ENCODE measurements around the gene ESRRA. TPM values are rescaled to one million over a fixed set of nuclear protein-coding genes. Genes with fewer than 3 reads are reported as not detected.

Gene ESRRA
- total RNA-seq, 6 experiments from 2014 or later: 28.5 to 82.6 (median 47.7) TPM

- WGBS (ENCODE audit: insufficient coverage, low coverage, low lambda C conversion rate, missing lambda C conversion rate): 82% methylated on average over 16 of the region's 25 CpGs
- peaks cover 0 to 28% (median 2%) of the 10 kb centered on the region in 4 donors for H3K4me1 ChIP-seq
- DNase-seq: no peak
- H3K27ac ChIP-seq: no peak overlapping the region
- intact Hi-C loops (cut with DNase I): no loop called here
- H3K36me3 ChIP-seq: peaks cover 0 to 3% (median 1%) of the 10 kb centered on the region in 4 donors
- no peaks in the 10 kb centered on the region for H3K9me3 ChIP-seq
- peak in 1 of 4 donors; percentile 11 for TF ChIP-seq CTCF (IDR thresholded peaks at IDR 0.05)
- no peak for TF ChIP-seq POLR2A (IDR thresholded peaks at IDR 0.05)
- no peak overlapping the region for H3K4me3 ChIP-seq
- ATAC-seq: no peak
- no peaks in the 10 kb centered on the region for H3K27me3 ChIP-seq
These were observed 51.4 kb downstream of the ESRRA start for GRCh38 chr11:64356498-64357411.

GRCh38 chr11:64357446-64357845, 52.1 kb downstream of the ESRRA start:
- Histone ChIP-seq H3K4me1 (peaks cover 0 to 28% (median 2%) of the 10 kb centered on the region in 4 donors), H3K36me3 (peaks cover 0 to 10% (median 7%) of the 10 kb centered on the region in 4 donors), H3K9me3 (no peaks in the 10 kb centered on the region), H3K4me3 (no peak overlapping the region), H3K27me3 (no peaks in the 10 kb centered on the region), H3K27ac (no peak overlapping the region)
- ATAC-seq: no peak
- WGBS (ENCODE audit: insufficient coverage, low coverage, low lambda C conversion rate, missing lambda C conversion rate): no CpG with 5 or more reads among the region's 6 CpGs
- no peak for DNase-seq
- TF ChIP-seq POLR2A (IDR thresholded peaks at IDR 0.05) (no peak), CTCF (IDR thresholded peaks at IDR 0.05) (no peak)
- intact Hi-C loops (cut with DNase I): no loop called here

GRCh38 chr11:64357904-64358535, 52.7 kb downstream of the ESRRA start:
- intact Hi-C loops (cut with DNase I): no loop called here
- H3K36me3 ChIP-seq: peaks cover 0 to 12% (median 8%) of the 10 kb centered on the region in 4 donors
- ATAC-seq (no peak), DNase-seq (no peak)
- H3K9me3 ChIP-seq: no peaks in the 10 kb centered on the region
- TF ChIP-seq CTCF (IDR thresholded peaks at IDR 0.05) (no peak), POLR2A (IDR thresholded peaks at IDR 0.05) (no peak)
- H3K27me3 ChIP-seq: no peaks in the 10 kb centered on the region
- peak overlapping the region in 2 of 3 donors; percentile 71 to 88 for H3K4me3 ChIP-seq
- peaks cover 0 to 28% (median 2%) of the 10 kb centered on the region in 4 donors for H3K4me1 ChIP-seq
- H3K27ac ChIP-seq: peak overlapping the region; percentile 65 to 74 (median 70)
- WGBS (ENCODE audit: insufficient coverage, low coverage, low lambda C conversion rate, missing lambda C conversion rate): 17% methylated on average over 2 of the region's 13 CpGs

- Histone ChIP-seq H3K27ac (peak overlapping the region; percentile 65 to 74 (median 70)), H3K36me3 (peaks cover 0 to 15% (median 8%) of the 10 kb centered on the region in 4 donors), H3K4me1 (peaks cover 0 to 28% (median 2%) of the 10 kb centered on the region in 4 donors), H3K4me3 (peak overlapping the region; percentile 71 to 88 (median 85)), H3K9me3 (no peaks in the 10 kb centered on the region), H3K27me3 (no peaks in the 10 kb centered on the region)
- TF ChIP-seq CTCF (IDR thresholded peaks at IDR 0.05): no peak
- TF ChIP-seq POLR2A (IDR thresholded peaks at IDR 0.05): no peak
- 40% methylated on average over 1 of the region's 7 CpGs for WGBS (ENCODE audit: insufficient coverage, low coverage, low lambda C conversion rate, missing lambda C conversion rate)
- ATAC-seq (peak in 2 of 4 donors; percentile 5 to 30), DNase-seq (no peak)
- intact Hi-C loops (cut with DNase I): no loop called here
These were observed 53.2 kb downstream of the ESRRA start for GRCh38 chr11:64358536-64358906.
